Skin of body (tissue), 2 donors: ENCODE measurements around the gene PIK3R6. TPM values are rescaled to one million over a fixed set of nuclear protein-coding genes. Genes with fewer than 3 reads are reported as not detected.
"Not testable (repeated sequence)": the region's sequence is repeated elsewhere in the genome, so short reads cannot be mapped to it uniquely, and the experiment has no call there.

Experiments
- DNase-seq: peaks from one replicate; lab custom pipeline; 2025; lab: John Stamatoyannopoulos, UW
- total RNA-seq: library from RNA; depleted of rRNA; stranded (reverse); fragments of >200 nt; gene quantifications from one replicate; pipeline ENCODE4 v1.2.3, GENCODE V29; 2014

Gene PIK3R6
- total RNA-seq, 1 donor from 2014 or later, result 1.1 TPM

DNA sequence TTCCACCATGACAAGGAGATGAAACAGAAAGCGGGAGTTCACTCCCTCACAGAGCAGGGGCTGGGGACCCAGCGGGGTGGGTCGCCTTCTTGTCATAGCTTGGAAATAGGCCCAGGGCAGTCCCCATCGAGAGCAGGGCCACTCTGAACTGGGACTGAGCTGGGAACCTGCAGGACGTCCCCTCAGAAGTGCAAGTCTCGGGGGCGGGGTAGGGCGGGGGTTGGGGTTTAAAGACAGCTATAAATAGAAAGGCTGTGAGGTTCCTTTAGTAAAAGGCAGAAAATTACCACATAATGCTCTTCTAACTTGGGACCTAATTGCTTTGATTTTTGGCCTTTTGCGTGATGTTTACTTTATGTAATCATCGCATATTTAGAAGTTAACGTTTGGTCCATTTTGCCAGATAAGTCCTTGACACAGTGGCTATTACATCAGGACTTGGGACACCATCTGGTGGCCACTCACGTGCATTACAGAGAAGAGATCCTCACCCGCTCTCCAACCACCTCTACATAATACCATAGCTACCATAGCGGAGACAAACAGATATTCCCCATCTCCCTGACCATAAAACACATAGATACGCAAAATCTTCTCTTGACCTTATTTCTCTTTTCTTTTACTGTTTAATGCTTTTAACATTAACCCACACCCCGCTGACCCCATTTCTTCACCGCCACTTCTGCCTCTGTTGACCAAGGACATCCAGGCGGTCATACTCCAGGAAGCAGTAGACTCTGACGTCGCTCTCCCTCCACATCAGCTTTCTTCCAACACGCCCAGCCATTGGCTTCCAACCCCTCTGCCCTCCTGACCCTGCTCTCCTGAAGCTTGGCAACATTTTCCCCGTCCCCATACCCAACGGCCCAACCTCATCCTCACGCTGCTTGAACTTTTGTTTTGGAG is 27.5 kb upstream of the PIK3R6 start:
- DNase-seq, result peak; percentile 63

DNA sequence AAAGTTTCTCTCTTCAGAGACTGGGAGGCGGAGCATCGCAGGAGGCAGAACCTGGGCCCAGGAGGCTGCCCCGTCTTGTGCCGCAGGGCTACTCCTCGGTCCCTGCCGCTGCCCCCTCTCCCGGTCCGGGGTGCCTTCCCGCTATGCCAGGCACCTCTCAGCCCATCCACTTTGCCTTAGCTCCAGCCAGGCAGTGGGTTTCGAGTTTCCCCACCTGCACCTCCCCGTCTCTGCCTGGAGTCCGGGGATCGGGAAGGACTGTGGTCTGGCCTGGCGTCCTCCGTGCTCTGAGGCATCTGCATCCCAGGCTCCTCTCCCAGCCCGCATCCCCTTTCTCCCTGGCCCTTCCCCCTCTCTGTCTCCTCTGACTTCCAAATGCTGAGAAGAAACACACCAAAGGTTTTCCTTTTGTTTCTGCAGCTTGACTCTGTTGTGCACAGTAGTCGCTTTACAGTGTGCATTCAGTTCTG is 26.8 kb upstream of the PIK3R6 start:
- no peak for DNase-seq

DNA sequence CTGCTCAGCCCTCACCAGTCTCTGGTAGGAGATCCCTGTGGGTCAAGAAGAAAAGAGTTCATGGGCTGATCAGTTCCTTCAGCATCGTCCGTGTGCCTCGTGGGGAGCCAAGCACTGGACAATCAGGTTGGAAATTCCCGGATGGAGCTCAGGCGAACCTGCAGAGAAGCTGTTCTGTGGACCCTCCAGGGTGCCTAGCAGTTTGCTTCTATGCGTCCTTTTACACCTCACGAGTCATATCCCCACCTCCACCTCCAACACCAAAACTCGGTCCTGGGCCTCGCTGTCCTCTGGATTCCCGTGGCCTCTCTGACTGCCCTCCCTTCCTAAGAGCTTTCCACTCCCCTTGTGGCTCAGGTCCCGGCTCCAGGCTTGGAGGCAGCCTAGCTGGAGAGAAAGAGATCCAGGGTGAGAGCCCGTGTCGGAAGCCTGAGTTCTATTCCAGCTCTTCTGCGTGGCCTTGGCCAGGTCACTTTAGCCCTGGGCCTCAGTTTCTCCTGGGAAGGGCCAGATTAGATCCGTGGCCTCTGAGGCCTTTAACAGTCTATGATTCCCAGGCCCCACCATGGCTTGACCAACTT is 26.2 kb upstream of the PIK3R6 start:
- DNase-seq, result no peak

DNA sequence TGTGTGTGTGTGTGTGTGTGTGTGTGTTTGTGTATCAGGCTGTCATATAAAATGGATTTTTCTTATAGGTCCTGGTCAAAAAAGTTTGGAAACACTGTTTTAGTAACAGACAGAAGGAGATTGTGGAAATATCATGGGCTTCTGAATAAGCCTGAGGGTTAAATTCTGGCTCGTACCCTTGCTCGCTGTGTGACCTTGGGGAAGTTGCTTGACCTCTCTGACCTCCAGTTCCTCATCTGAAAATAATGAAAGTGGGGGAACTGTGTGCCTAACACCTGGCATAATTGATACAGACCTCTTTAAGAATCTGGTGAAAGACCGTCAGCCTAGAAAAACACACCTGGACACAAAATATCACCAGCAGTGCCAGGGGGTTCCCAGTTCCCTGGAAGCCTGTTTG is 25.6 kb upstream of the PIK3R6 start:
- DNase-seq, result no peak

DNA sequence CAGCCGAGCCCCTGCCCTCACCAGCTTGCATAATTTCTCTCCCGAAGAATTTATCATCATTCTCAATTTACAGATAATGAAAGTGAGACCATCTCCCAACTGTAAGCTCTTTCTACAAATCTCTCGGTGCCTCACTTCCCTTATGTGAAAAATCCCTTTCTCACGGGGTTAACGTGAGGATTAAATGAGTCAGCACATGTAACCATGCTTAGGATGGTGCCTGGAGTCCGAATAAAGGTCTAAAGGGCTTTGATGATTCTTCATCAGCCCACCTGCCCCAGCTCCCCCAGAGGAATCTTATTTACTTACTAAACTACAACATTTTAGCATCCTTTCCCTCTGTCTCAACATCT is 24.8 kb upstream of the PIK3R6 start:
- DNase-seq, result no peak

DNA sequence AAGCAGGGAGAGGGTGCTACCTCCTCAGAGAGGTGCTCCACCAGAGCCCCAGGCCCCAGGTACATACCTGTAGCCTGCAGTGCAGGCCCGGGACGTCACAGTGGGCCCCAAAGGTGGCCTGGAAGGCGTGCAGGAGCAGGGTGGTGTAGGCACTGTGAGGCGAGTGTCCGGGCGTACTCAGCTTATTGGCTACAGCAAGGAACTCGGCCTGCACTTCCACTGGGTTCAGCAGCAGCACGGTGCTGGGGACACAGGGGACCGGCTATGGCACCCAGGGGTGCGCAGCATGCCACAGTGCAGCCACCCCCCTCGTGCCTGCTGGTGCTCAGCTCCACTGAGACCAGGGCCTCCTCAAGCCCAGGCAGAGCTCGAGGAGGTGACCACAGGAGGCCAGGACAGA is 23.2 kb upstream of the PIK3R6 start:
- DNase-seq, result no peak

DNA sequence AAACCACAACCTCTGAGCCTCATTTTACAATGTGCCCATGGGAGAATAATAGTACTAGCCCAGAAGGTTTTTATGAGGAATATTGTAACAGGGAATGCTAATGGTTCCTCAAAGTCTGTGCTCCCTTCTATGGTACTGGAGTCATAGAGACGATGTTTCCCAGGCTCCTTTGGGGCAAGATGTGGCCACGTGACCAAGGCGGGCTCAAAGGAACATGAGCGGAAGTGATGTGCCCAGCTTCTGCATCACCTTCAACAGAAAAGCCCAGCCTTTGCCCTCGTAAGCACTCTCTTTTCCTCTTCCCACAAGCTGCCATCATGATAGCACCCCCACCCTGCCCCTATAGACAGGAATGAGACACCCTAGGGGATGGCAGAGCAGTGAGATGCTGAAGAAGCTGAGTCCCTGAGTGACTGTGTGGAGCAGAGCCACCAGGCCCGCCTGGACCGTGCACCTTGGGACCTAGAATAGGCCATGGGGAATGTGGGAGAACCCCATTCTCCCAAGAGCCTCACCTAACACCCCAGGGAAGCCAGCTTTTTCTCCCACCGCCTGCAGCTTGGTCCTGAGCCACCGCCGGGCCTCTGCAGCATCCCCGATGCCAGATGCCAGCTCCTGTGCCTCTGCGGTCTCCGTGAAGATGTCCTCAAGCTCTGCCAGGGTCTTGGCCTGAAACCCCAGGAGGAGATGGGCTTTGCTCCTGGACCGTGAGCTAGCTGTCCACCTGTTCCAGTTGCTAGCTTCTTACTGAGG is 22.2 kb upstream of the PIK3R6 start:
- DNase-seq, result no peak

DNA sequence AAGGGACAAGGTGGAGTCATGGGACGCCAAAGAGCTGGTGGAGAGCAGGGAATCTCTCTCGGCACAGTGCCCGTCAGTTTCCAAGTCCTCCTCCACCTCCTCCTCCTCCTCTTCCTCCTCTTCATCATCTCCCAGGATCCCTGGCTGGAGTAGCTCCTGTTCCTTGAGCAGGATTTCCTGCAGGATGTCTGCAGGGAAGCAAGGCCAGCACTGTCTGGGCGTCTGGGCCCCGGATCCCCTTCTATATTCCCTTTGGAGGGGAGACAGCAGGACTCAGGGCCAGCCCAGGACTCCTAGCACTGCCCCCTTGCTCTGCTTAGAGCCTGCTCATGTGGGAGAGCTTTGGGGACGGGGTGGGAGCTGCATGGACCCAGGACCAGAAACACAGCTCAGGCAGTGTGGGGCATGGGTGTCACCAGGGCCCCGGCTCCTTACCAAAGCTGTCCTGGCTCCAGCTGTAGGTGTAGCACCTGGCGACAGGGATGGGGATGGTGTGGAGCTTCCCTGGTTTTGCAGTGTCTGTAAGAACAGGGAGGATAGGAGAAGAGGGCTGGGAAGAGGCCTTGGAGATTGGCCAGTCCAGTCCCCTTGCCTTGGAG is 21.3 kb upstream of the PIK3R6 start:
- no peak for DNase-seq

DNA sequence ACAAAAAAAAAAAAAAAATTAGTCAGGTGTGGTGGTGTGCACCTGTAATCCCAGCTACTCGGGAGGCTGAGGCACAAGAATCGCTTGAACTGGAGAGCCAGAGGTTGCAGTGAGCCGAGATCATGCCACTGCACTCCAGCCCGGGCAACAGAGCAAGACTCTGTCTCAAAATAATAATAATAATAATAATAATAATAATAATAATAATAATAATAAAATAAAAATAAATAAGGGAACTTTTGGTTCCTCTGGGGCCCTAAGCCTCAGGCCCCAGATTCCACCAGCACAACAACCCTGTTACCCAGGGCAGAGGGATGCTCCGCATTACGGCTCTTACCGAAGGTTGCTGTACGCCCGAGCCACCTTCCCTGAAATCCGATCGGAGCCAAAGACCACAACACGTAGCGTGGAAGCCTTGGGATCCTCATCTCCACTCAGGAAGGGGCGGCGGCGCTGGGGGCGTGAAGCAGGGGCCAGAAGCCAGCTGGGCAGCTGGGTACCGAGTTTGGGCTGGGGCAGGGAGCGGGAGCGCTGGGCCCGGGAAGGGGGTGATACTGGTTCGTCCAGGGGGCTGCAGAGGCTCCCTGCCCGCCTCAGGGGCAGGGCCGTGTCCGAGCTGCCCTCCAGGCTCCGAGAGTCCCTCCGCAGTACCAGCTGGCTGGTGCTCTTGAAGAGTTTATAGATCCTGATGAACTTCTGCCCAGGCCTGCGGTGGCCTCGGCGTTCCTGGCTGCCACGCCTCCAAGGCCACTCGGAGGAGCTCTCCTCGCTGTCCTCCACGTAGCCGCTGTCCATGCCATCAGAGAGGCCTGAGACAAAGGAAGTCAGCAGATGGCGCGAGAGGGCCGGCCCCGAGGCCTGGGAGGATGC is 20.6 kb upstream of the PIK3R6 start:
- no peak for DNase-seq

DNA sequence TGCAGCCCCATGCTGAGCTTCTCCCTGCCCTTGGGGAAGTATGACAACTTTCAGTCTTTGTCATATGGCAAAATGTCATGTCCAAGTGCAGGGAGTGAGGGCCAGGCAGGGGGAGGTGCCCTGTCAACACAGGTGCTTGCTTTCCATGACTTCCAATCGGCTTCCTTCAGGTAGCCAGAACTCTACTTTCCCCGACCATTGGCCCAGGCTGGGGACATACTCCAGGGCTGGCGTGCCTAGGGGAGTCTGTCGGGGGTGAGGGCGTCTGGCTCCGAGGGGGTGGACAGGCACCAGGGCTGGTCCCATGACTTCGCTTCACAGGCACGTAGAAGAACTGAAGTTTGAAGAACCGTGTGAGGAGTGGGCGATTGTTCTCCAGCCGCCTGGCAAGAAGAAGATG is 19.8 kb upstream of the PIK3R6 start:
- no peak for DNase-seq

DNA sequence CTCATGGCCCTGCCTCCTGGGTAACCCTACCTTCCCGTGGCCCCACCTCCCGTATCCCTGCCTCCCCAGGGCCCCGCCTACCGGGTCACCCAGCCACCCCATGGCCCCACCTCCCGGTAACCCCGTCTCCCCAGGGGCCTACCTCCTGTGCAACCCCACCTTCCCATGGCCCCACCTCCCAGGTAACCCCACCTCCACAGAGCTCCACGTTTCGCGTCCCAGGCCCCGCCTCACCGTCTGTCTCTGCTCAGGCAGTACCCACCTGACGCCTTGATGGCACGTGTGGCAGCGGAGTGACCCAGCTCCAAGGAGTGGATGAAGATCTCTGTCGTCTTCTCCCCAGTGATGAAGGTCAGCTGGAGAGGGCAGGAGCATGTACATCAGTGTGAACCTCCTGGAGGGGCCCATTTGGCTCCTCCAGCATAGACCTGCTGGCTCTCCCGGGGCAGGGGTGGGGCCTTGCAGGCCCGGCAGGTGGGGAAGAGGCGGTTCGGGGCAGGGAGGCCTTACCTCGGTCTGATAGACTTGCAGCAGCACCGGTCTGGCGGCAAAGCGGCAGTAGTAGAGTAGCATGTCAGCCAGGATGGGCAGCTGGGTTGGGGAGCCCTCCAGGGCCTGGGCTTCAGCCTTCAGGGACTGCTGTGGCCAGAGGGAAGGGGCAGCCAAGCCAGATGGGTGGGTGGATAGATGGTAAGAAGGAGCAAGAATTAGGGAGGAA is 18.7 kb upstream of the PIK3R6 start:
- no peak for DNase-seq

DNA sequence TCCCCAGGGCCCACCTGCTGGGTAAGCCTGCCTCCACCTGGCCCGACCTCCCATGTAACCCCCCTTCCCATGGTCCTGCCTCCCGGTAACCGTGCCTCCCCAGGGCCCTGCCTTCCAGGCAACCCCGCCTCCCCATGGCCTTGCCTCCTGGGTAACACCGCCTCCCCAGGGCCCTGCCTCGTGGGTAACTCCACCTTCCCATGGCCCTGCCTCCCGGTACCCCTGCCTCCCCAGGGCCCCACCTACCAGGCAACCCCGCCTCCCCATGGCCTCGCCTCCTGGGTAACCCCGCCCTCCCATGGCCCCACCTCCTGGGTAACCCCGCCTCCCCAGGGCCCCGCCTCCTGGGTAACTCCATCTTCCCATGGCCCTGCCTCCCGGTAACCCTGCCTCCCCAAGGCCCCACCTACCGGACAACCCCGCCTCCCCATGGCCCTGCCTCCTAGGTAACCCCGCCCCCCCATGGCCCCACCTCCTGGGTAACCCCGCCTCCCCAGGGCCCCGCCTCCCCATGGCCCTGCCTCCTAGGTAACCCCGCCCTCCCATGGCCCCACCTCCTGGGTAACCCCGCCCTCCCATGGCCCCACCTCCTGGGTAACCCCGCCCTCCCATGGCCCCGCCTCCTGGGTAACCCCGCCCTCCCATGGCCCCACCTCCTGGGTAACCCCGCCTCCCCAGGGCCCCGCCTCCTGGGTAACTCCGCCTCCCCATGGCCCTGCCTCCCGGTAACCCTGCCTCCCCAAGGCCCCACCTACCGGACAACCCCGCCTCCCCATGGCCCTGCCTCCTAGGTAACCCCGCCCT is 17.9 kb upstream of the PIK3R6 start:
- DNase-seq, result not testable (repeated sequence)

DNA sequence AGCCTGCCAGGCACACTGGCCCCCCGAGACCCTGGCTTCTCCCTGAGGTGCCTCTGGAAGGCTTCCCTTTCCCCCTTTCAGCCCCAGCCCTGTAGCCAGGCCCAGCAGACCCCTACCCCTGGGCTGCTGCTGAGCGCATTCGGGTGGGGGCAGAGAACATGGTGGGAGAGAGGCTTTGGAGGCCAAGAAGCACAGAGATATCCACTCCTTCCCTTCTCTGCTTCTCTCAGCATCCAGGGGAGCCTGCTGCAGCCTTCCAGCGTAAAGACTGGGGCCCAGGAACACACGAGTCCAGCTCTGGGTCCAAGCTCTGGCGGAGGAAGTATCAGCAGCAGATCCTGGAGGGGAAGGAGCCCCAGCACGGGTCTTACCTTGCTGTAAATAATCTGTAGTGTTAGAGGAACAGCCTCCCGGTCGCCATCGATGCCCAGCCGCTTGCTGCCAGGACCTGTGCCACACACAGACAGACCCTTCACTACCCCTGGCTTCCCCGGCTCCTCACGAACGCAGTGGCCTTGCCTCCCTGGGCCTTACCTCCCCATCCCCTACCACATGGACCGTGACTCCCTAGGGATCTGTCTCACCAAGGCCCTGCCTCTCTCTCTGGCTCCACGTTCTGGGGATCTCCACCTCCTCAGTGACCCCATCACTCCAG is 17.0 kb upstream of the PIK3R6 start:
- no peak for DNase-seq

DNA sequence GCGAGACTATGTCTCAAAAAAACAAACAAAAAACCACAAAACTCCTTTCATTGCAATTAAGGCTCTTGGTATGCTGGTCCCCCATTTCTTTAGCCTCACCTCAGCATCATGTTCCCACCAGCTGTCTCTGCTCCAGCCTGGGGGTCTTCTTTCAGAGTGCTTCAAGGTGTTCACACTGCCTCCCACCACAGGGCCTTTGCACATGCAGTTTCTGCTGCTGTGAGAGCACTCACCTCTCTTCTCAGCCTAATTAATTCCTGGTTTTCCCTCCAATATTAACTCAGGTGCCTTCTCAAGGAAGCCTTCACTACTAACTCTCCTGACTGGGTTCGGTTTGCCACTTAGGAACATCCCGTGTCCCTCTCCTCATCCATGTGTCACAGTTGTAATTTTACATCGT is 15.9 kb upstream of the PIK3R6 start:
- DNase-seq, result no peak

DNA sequence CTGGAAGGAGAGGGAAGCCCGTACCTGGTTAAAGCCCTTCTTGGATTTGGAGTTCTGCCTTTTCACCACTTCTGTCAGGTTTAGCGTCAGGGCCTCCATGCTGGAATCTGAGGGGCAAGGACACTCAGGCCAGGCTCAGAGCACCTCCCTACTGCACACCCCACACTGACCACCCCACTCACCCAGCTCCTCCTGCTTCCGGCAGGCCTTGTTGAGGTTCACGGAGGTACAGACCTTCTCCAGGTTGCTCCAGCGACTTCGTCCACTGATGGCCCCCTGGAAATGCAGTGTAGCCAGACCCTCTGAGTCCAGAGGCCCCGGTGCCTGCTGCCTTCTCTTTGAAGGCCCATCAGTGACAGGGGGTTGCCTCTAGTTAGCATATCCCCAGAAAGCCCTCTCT is 14.1 kb upstream of the PIK3R6 start:
- no peak for DNase-seq

DNA sequence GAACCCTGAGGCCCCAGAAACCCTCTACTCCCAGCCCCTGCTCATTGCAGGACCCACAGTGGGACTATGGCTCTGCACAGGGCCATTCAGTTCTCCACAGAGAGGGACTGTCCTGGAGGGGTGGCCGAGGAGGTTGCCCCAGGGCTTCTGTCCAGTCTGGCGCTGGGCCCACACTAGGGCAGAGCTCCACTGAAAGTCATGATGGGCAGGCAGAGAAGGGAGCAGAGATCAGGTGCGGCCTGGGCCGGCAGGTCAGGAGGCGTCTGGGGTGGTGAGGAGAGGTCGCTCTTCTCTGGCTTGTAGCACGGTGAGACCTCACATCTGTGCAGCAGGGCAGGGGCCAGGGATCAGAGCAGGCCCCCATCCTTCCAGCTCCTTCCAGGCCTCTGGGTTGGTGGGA is 13.0 kb upstream of the PIK3R6 start:
- no peak for DNase-seq

DNA sequence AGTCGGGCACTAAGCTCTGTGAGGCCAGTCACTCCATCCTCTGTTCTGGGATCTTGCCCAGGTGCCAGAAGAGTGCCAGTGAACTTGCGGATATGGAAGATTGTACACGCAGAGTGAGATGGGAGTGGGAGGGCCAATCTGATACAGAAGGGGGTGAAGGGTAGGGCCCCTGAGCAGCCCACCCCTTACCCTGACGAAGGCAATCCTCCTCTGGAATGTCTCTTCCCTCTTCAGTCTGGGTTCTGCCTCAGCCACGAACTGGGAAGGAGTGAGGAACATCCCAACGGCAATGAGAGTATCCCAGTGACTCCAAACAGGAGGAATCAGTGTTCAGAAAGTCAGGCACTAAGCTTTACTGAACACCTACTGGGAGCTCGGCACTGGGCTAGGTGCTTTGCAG is 11.9 kb upstream of the PIK3R6 start:
- DNase-seq, result no peak

DNA sequence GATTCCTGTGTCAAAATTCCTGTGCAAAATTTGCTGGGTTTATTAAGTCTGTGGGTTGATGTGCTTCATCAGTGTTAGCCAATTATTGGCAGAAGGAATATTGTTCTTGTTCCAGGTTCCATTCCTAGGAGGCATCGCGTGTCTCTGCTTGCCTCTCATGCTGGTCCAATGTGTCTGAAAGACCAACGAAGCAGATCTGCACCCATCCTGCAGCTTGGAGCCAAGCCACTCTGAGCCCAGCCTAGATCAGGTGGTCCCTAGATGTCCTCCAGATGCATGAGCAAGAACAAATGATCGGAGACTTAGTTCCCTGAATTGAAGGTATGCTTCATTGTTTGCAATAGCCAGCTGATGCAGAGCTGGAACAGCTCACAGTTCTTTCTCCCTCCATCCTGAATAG is 10.5 kb upstream of the PIK3R6 start:
- DNase-seq, result no peak

DNA sequence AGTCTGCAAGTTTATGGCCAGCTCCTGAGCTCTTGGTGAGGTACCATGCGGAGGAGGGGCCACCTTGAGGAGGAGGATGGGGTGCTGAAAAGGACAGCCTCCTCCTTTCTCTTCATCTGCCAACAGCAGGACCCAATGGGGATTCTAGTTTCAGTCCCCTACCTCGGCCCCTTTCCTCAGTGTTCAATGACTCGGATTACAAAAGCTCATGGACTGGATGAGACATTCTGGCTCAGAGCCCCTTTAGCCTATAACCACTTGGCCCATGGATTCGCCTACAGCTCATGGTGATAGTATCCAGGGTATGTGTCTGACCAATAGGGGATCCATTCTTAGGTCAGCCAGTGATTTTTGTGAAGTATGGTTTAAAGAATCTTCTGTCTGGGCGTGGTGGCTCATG is 8.5 kb upstream of the PIK3R6 start:
- no peak for DNase-seq
